H9 (cell line): ENCODE results near the gene OCIAD1. TPM values are rescaled to one million over a fixed set of nuclear protein-coding genes. Genes with fewer than 3 reads are reported as not detected.
"Not testable (repeated sequence)": the region's sequence is repeated elsewhere in the genome, so short reads cannot be mapped to it uniquely, and the experiment has no call there.

Experiments
- DNase-seq: peaks from one replicate; pipeline ENCODE4 v3.0.0-alpha.2; 2017
- H2AFZ ChIP-seq: one replicate; pipeline ENCODE4 v1.6.1; 2013; ENCODE audit warnings: mild to moderate bottlenecking, low read length, control low read depth, moderate library complexity
- H2AK5ac ChIP-seq: 2 replicates; pipeline ENCODE4 v1.6.1; 2013; ENCODE audit warnings: low read length, control low read depth, mixed read lengths; ENCODE audit not compliant: insufficient read length
- H2BK120ac ChIP-seq: one replicate; pipeline ENCODE4 v1.6.1; 2013; ENCODE audit warnings: low read depth, mild to moderate bottlenecking, low read length, control low read depth, inconsistent platforms; ENCODE audit not compliant: poor library complexity, severe bottlenecking
- H2BK12ac ChIP-seq: 2 replicates; pipeline ENCODE4 v1.6.1; 2013; ENCODE audit warnings: low read length, control low read depth, mixed read lengths, low read depth; ENCODE audit not compliant: insufficient read length
- H2BK15ac ChIP-seq: 2 replicates; pipeline ENCODE4 v1.6.1; 2013; ENCODE audit warnings: low read depth, low read length, control low read depth
- H2BK20ac ChIP-seq: one replicate; pipeline ENCODE4 v1.6.1; 2013; ENCODE audit warnings: low read depth, mild to moderate bottlenecking, low read length, control low read depth, inconsistent platforms; ENCODE audit not compliant: poor library complexity, severe bottlenecking
- H2BK5ac ChIP-seq: 2 replicates; pipeline ENCODE4 v1.6.1; 2013; ENCODE audit warnings: low read length, control low read depth, mixed read lengths; ENCODE audit not compliant: insufficient read length
- H3K14ac ChIP-seq: 2 replicates; pipeline ENCODE4 v1.6.1; 2013; ENCODE audit warnings: low read length, control low read depth; ENCODE audit not compliant: insufficient read depth
- H3K18ac ChIP-seq: 2 replicates; pipeline ENCODE4 v1.6.1; 2013; ENCODE audit warnings: low read depth, mild to moderate bottlenecking, mixed read lengths, low read length, control low read depth; ENCODE audit not compliant: insufficient read length
- H3K23ac ChIP-seq: 2 replicates; pipeline ENCODE4 v1.6.1; 2013; ENCODE audit warnings: low read length, control low read depth, mixed read lengths, low read depth; ENCODE audit not compliant: insufficient read length
- H3K23me2 ChIP-seq: 2 replicates; pipeline ENCODE4 v1.6.1; 2013; ENCODE audit warnings: low read depth, mild to moderate bottlenecking, mixed read lengths, low read length, control low read depth; ENCODE audit not compliant: insufficient read length, poor library complexity, severe bottlenecking
- H3K27ac ChIP-seq: 2 replicates; pipeline ENCODE4 v1.5.1; 2013; ENCODE audit warnings: low read length, control low read depth, mixed read lengths, low read depth; ENCODE audit not compliant: insufficient read length
- H3K27me3 ChIP-seq: 2 replicates; pipeline ENCODE4 v1.6.1; 2013; ENCODE audit warnings: low read length, control low read depth, inconsistent platforms; ENCODE audit not compliant: insufficient read depth
- H3K4ac ChIP-seq: 2 replicates; pipeline ENCODE4 v1.6.1; 2013; ENCODE audit warnings: low read depth, mild to moderate bottlenecking, control low read depth, inconsistent platforms, low read length, moderate library complexity
- H3K4me1 ChIP-seq: 2 replicates; pipeline ENCODE4 v1.6.1; 2013; ENCODE audit warnings: low read length, control low read depth, inconsistent platforms; ENCODE audit not compliant: insufficient read depth
- H3K4me2 ChIP-seq: 2 replicates; pipeline ENCODE4 v1.6.1; 2013; ENCODE audit warnings: low read length, control low read depth, mixed read lengths; ENCODE audit not compliant: insufficient read length, insufficient read depth
- H3K56ac ChIP-seq: 2 replicates; pipeline ENCODE4 v1.6.1; 2013; ENCODE audit warnings: low read depth, mild to moderate bottlenecking, mixed read lengths, low read length, control low read depth; ENCODE audit not compliant: insufficient read length
- H3K79me1 ChIP-seq: 2 replicates; pipeline ENCODE4 v1.6.1; 2013; ENCODE audit warnings: low read depth, mild to moderate bottlenecking, moderate library complexity, low read length, control low read depth, inconsistent platforms; ENCODE audit not compliant: insufficient read depth, poor library complexity, severe bottlenecking
- H3K79me2 ChIP-seq: 2 replicates; pipeline ENCODE4 v1.6.1; 2013; ENCODE audit warnings: low read length, control low read depth, inconsistent platforms; ENCODE audit not compliant: insufficient read depth
- H3K9ac ChIP-seq: 2 replicates; pipeline ENCODE4 v1.6.1; 2013; ENCODE audit warnings: low read length, control low read depth, mixed read lengths; ENCODE audit not compliant: insufficient read length; ENCODE audit errors: extremely low read depth
- H3K9me3 ChIP-seq: one replicate; pipeline ENCODE4 v1.6.1; 2013; ENCODE audit warnings: low read depth, low read length, inconsistent platforms; ENCODE audit not compliant: control insufficient read depth
- H3T11ph ChIP-seq: one replicate; pipeline ENCODE4 v1.6.1; 2013; ENCODE audit warnings: mild to moderate bottlenecking, low read length, control low read depth, inconsistent platforms
- H4K20me1 ChIP-seq: one replicate; pipeline ENCODE4 v1.6.1; 2013; ENCODE audit not compliant: control insufficient read depth, insufficient read length, insufficient read depth
- H4K5ac ChIP-seq: 2 replicates; pipeline ENCODE4 v1.6.1; 2013; ENCODE audit warnings: low read depth, mild to moderate bottlenecking, mixed read lengths, low read length, control low read depth; ENCODE audit not compliant: insufficient read length
- H4K8ac ChIP-seq: replicated peaks from 2 replicates; pipeline ENCODE4 v1.6.1; 2013; ENCODE audit warnings: low read length, control low read depth, mixed read lengths, low read depth; ENCODE audit not compliant: insufficient read length
- H4K91ac ChIP-seq: 2 replicates; pipeline ENCODE4 v1.6.1; 2013; ENCODE audit warnings: low read depth, mild to moderate bottlenecking, moderate library complexity, mixed read lengths, low read length, control low read depth; ENCODE audit not compliant: insufficient read length
- H3K27ac Mint-ChIP-seq, 3 experiments: 2 replicates in 2 of 3; 3 replicates in 1 of 3; pipeline ENCODE4 v1.8.0; 2020 to 2021; ENCODE audit warnings: mixed read lengths in 3 of 3, mild to moderate bottlenecking in 1 of 3, moderate library complexity in 1 of 3
- H3K27me3 Mint-ChIP-seq: 2 replicates; pipeline ENCODE4 v1.8.0; 2021; ENCODE audit warnings: low read depth, mild to moderate bottlenecking, moderate library complexity, mixed read lengths
- H3K36me3 Mint-ChIP-seq, 3 experiments: 2 replicates in 2 of 3; 3 replicates in 1 of 3; pipeline ENCODE4 v1.8.0; 2020 to 2021; ENCODE audit warnings: low read depth in 3 of 3, mixed read lengths in 3 of 3; ENCODE audit not compliant: insufficient read depth in 1 of 3
- H3K4me1 Mint-ChIP-seq, 2 experiments: 2 replicates each; pipeline ENCODE4 v1.8.0; 2020; ENCODE audit warnings: mixed read lengths in 2 of 2
- H3K4me3 Mint-ChIP-seq, 2 experiments: 2 replicates in 1 of 2; 3 replicates in 1 of 2; pipeline ENCODE4 v1.8.0; 2020 to 2021; ENCODE audit warnings: mild to moderate bottlenecking in 2 of 2, mixed read lengths in 2 of 2, moderate library complexity in 1 of 2
- H3K9me3 Mint-ChIP-seq, 2 experiments: 2 replicates in 1 of 2; 3 replicates in 1 of 2; pipeline ENCODE4 v1.8.0; 2020; ENCODE audit warnings: mild to moderate bottlenecking in 2 of 2, mixed read lengths in 2 of 2, moderate library complexity in 1 of 2
- WGBS: extraction: QIAGEN DNeasy Blood & Tissue Kit; methylation state at CpG from one replicate; pipeline ENCODE4 v1.1.7; 2013; ENCODE audit warnings: missing lambda C conversion rate, low lambda C conversion rate, mixed read lengths; ENCODE audit not compliant: insufficient read length; ENCODE audit errors: extremely low coverage; 5-methylcytosine and 5-hydroxymethylcytosine counted together
- total RNA-seq: library from RNA; stranded (reverse); gene quantifications from 2 replicates; pipeline ENCODE4 v1.2.1, GENCODE V29; 2021

The OCIAD1 gene
- total RNA-seq, 1 experiment from 2014 or later: 169 TPM

GRCh38 chr4:48889750-48890149 is 58.9 kb downstream of the OCIAD1 start:
- H4K20me1 ChIP-seq, H2BK5ac ChIP-seq, H4K8ac ChIP-seq, H3K23ac ChIP-seq, H3K14ac ChIP-seq, H2BK15ac ChIP-seq, H3K9me3 ChIP-seq, H3K4me1 ChIP-seq, H3K4me1 Mint-ChIP-seq, H2AFZ ChIP-seq, H3K79me1 ChIP-seq, DNase-seq, H3K4ac ChIP-seq, H3K27ac ChIP-seq, H3K27me3 Mint-ChIP-seq, H3K56ac ChIP-seq, H2AK5ac ChIP-seq, H3K4me3 Mint-ChIP-seq, H3K18ac ChIP-seq, H4K5ac ChIP-seq, H2BK20ac ChIP-seq, H3K27ac Mint-ChIP-seq, H3K4me2 ChIP-seq, H3K23me2 ChIP-seq, H3K79me2 ChIP-seq, H3T11ph ChIP-seq, H2BK120ac ChIP-seq, H2BK12ac ChIP-seq, H4K91ac ChIP-seq, H3K9ac ChIP-seq, H3K27me3 ChIP-seq: not testable (repeated sequence)
- no CpG with 5 or more reads among the region's 3 CpGs for WGBS
- Mint-ChIP-seq H3K36me3 (peaks cover 48 to 64% (median 52%) of the 10 kb centered on the region in 3 experiments), H3K9me3 (peaks cover 16 to 30% of the 10 kb centered on the region in 2 experiments)
